Mesodermal cell (in vitro differentiated cells): ENCODE measurements around the gene MPRIP.

ENCODE experiments used
- H3K27ac ChIP-seq: 2 replicates; pipeline ENCODE4 v1.7.0; 2013; ENCODE audit warnings: mild to moderate bottlenecking, low read depth, low read length, moderate library complexity; ENCODE audit not compliant: severe bottlenecking
- H3K36me3 ChIP-seq: 2 replicates; pipeline ENCODE4 v1.7.1; 2013; ENCODE audit warnings: mild to moderate bottlenecking, low read length, moderate library complexity; ENCODE audit not compliant: control insufficient read depth, insufficient read depth
- H3K4me1 ChIP-seq: one replicate; pipeline ENCODE4 v1.7.1; 2013; ENCODE audit warnings: mild to moderate bottlenecking, low read length; ENCODE audit not compliant: insufficient read depth, control insufficient read depth, poor library complexity, severe bottlenecking
- H3K4me3 ChIP-seq: 2 replicates; pipeline ENCODE4 v1.7.0; 2013; ENCODE audit warnings: low read length, control low read depth, mild to moderate bottlenecking; ENCODE audit not compliant: insufficient read depth, poor library complexity, severe bottlenecking; ENCODE audit errors: extremely low read depth
- H3K9me3 ChIP-seq: 2 replicates; pipeline ENCODE4 v1.7.1; 2013; ENCODE audit warnings: mild to moderate bottlenecking, low read length, moderate library complexity; ENCODE audit not compliant: control insufficient read depth
- WGBS, 2 experiments: methylation state at CpG; one replicate each; pipeline ENCODE4 v1.1.5; 2013; ENCODE audit warnings: missing lambda C conversion rate in 2 of 2; ENCODE audit not compliant: insufficient coverage in 2 of 2; 5-methylcytosine and 5-hydroxymethylcytosine counted together

MPRIP gene

DNA sequence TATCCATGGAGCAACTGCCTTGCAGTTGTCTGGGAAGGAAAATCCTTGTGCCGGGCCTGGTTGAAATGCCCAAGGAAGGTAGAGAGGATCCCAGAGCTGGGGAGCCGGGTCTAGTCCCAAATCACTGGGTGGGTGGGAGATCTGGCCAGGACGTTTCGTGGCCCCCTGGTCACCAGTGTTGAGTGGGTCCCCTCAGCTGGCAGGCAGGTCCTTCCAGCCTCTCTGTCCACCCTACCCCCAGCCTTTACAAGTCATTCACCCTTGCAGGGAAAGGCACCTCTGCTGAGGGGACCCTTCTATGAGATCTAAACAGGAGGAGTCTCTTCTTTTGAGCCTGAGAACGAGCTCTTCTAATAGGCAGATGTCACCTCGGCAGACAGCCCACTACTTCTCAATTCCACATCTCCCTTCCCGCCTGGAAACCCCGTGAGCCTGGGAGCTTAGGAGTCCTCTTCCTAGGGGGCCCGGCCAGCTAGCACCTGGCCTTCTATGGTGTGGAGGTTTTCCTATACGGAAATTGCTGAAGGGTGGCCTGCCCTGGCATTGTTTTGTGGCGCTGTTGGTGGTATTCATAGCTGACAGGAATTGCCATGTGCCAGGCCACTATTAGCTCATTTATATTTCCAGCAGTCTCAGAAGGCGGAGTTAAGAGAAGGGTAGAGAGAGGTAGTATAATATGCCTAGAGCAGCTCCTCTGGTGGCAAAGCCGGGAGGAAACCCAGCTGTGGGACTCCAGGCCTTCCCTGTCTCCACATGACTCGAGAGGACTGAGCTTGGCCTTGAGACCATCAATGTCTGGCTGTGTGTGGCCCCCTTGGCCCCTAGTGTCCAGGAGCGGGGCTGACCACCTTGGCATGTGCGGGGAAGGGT is 13.3 kb downstream of the MPRIP start:
- H3K9me3 ChIP-seq, result no peaks in the 10 kb centered on the region
- H3K4me1 ChIP-seq, result peaks cover 12% of the 10 kb centered on the region
- H3K4me3 ChIP-seq, result no peak overlapping the region
- 98% methylated on average over 5 to 7 of the region's 16 CpGs for WGBS, 2 experiments
- peaks cover 72% of the 10 kb centered on the region for H3K36me3 ChIP-seq
- H3K27ac ChIP-seq, result no peak overlapping the region

GRCh38 chr17:17056156-17056539 is 13.9 kb downstream of the MPRIP start:
- Histone ChIP-seq H3K4me3 (no peak overlapping the region), H3K4me1 (peaks cover 10% of the 10 kb centered on the region), H3K27ac (no peak overlapping the region), H3K9me3 (no peaks in the 10 kb centered on the region), H3K36me3 (peaks cover 78% of the 10 kb centered on the region)
- whole genome bisulfite sequencing, 2 experiments, result 91 to 93% methylated on average over 5 of the region's 8 CpGs

DNA sequence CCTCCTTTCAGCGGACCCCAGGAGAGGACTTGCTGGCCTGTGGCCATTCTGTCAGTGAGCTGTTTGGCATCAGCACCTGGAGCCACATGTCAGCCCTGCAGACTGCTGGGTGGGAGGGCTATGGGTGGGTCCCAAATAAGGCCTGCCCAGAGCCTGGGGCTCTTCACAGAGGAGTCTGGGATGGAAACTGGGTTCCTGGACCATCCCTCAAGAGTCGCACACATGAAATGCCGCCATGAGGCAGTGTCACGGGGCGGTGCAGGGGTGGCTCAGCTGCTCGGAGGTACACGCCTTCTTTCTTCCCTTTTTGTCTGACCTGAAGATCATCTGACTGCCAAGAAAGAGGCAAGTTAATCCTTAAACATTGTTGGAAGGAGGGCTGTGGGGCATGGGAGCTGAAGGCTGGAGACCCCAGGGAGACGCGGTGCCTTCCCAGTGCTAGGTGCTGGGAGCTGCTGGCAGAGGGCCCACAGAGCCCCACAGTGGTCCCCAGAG is 14.8 kb downstream of the MPRIP start:
- WGBS, 2 experiments, result 98 to 100% methylated on average over 6 to 8 of the region's 9 CpGs

DNA sequence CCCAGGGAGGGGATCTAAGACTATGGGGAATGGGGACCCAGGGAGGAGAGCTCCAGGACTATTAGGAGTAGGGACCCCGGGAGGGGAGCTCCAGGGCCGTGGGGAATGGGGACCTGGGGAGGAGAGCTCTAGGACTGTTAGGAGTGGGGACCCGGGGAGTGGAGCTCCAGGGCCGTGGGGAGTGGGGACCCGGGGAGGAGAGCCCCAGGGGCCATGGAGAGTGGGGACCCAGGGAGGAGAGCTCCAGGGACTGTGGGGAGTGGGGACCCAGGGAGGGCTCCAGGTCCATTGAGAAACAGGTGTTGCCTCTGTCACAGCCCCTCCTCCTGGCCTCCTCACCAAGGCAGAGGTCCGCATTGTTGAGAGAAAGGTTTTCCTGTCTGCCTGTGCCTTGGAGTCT is 16.0 kb downstream of the MPRIP start:
- Histone ChIP-seq H3K4me3 (no peak overlapping the region), H3K4me1 (no peaks in the 10 kb centered on the region), H3K36me3 (peaks cover 84% of the 10 kb centered on the region), H3K27ac (no peak overlapping the region), H3K9me3 (no peaks in the 10 kb centered on the region)
- 90 to 100% methylated on average over 5 to 6 of the region's 6 CpGs for WGBS, 2 experiments

More for the DNA sequence above, 14.8 kb downstream of the MPRIP start:
- H3K27ac ChIP-seq, result no peak overlapping the region
- H3K4me1 ChIP-seq, result peaks cover 4% of the 10 kb centered on the region
- no peaks in the 10 kb centered on the region for H3K9me3 ChIP-seq
- H3K36me3 ChIP-seq, result peaks cover 81% of the 10 kb centered on the region
- no peak overlapping the region for H3K4me3 ChIP-seq

DNA sequence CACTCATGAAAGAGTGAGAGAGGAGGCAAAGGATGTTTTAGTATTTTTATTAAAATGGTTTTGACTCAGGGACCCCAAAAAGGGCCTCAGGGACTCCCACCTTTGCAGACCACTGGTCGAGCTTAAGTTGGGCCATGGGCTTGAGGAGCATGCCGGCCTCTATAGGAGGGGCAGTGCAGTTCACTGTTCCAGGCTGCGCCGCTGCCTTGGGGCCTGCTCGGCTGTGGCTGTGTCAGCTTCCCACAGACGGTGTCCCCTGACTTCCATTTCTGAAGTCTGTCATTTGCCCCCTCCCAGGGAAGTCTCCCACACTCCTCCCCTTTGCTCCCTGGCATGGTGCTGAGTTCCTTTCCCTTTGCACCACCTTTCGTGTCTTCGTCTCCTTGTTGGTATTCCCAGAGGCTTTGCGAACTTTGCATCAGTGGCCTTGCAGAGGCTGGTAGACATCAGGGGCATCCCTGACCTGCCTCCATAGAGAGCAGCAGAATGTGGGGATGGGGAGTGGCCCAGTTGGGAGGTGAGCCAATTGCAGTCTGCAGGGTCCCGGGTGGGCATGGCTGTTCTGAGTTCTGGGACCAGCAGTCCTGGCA is 17.1 kb downstream of the MPRIP start:
- 85 to 92% methylated on average over 7 to 9 of the region's 10 CpGs for WGBS, 2 experiments
- no peak overlapping the region for H3K4me3 ChIP-seq
- no peaks in the 10 kb centered on the region for H3K4me1 ChIP-seq
- peaks cover 79% of the 10 kb centered on the region for H3K36me3 ChIP-seq
- H3K9me3 ChIP-seq, result no peaks in the 10 kb centered on the region
- H3K27ac ChIP-seq, result no peak overlapping the region

GRCh38 chr17:17060001-17060922 is 18.0 kb downstream of the MPRIP start:
- Histone ChIP-seq H3K4me1 (no peaks in the 10 kb centered on the region), H3K36me3 (peaks cover 74% of the 10 kb centered on the region), H3K27ac (no peak overlapping the region), H3K4me3 (no peak overlapping the region), H3K9me3 (no peaks in the 10 kb centered on the region)
- 91 to 93% methylated on average over 6 to 9 of the region's 10 CpGs for WGBS, 2 experiments

- WGBS, 2 experiments, result 91 to 95% methylated on average over 1 to 3 of the region's 5 CpGs
- H3K4me3 ChIP-seq, result no peak overlapping the region
These were observed 18.7 kb downstream of the MPRIP start for GRCh38 chr17:17060930-17061329.

GRCh38 chr17:17061516-17061915 is 19.3 kb downstream of the MPRIP start:
- no peak overlapping the region for H3K27ac ChIP-seq
- H3K9me3 ChIP-seq, result no peaks in the 10 kb centered on the region
- WGBS, 2 experiments, result 83 to 100% methylated on average over 2 to 3 of the region's 3 CpGs
- no peak overlapping the region for H3K4me3 ChIP-seq
- peaks cover 67% of the 10 kb centered on the region for H3K36me3 ChIP-seq
- H3K4me1 ChIP-seq, result no peaks in the 10 kb centered on the region

More at GRCh38 chr17:17060930-17061329, 18.7 kb downstream of the MPRIP start:
- Histone ChIP-seq H3K9me3 (no peaks in the 10 kb centered on the region), H3K36me3 (peaks cover 69% of the 10 kb centered on the region), H3K4me1 (no peaks in the 10 kb centered on the region), H3K27ac (no peak overlapping the region)

DNA sequence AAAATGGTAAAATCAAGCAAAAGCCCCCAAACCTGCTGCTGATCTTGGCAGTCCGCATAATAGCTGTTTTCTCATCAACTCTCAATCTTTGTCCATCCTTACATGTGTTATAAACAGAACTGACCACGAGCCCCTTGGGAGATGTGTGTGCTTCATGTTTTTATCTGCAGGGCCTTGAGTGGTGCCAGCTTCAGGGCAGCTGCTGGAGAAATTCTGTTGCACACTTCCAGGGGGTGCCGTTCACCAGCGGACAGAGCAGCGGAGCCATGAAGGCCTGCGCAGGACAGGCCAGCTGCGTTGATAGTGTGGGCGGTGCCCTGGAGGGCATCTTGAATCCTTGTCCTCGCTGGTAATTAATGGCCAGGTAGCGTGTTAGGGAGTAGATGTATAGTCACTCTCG is 20.1 kb downstream of the MPRIP start:
- Histone ChIP-seq H3K4me3 (no peak overlapping the region), H3K27ac (peak overlapping the region; percentile 23), H3K36me3 (peaks cover 63% of the 10 kb centered on the region), H3K9me3 (no peaks in the 10 kb centered on the region), H3K4me1 (peaks cover 7% of the 10 kb centered on the region)
- 90 to 93% methylated on average over 9 to 10 of the region's 11 CpGs for WGBS, 2 experiments

GRCh38 chr17:17062866-17063265 is 20.6 kb downstream of the MPRIP start:
- 89 to 93% methylated on average over 5 to 7 of the region's 7 CpGs for WGBS, 2 experiments
- H3K36me3 ChIP-seq, result peaks cover 58% of the 10 kb centered on the region
- H3K4me1 ChIP-seq, result peaks cover 7% of the 10 kb centered on the region
- no peak overlapping the region for H3K4me3 ChIP-seq
- H3K27ac ChIP-seq, result no peak overlapping the region
- no peaks in the 10 kb centered on the region for H3K9me3 ChIP-seq
